H1 (cell line): Measurements from ENCODE around the gene GNB1L. TPM values are rescaled to one million over a fixed set of nuclear protein-coding genes. Genes with fewer than 3 reads are reported as not detected.

ENCODE experiments used
- CTCF ChIA-PET: fragments of 300-600 bp; sonication (Branson Sonifier 250); formaldehyde crosslinking; loops from one replicate; lab custom pipeline; 2021; ENCODE audit not compliant: partially characterized antibody; lab: Charles Lee
- POLR2A ChIA-PET: fragments of 300-600 bp; sonication (Branson Sonifier 250); formaldehyde crosslinking; loops from one replicate; lab custom pipeline; 2021; ENCODE audit warnings: inconsistent platforms; ENCODE audit not compliant: partially characterized antibody; lab: Charles Lee
- DNase-seq, 2 experiments: peaks; one replicate each; pipeline versions ENCODE4 v3.0.0 to v3.0.0-alpha.2; 2010 to 2022; ENCODE audit warnings: low spot score in 2 of 2, low read depth in 1 of 2, mixed read lengths in 1 of 2
- FAIRE-seq: peaks from 2 replicates; lab custom pipeline; 2011; peaks lifted over from hg19 to GRCh38; lab: Jason Lieb, UNC
- H2AFZ ChIP-seq: 2 replicates; pipeline ENCODE4 v1.8.1; 2012; ENCODE audit warnings: low read length, inconsistent platforms
- H2AK5ac ChIP-seq: 2 replicates; pipeline ENCODE4 v1.6.1; 2013; ENCODE audit warnings: low read depth, low read length
- H2BK120ac ChIP-seq: replicated peaks from 2 replicates; pipeline ENCODE3; 2013; ENCODE audit warnings: low read depth, low read length, inconsistent platforms
- H2BK12ac ChIP-seq: 2 replicates; pipeline ENCODE4 v1.6.1; 2013; ENCODE audit warnings: low read depth, low read length
- H2BK15ac ChIP-seq: 2 replicates; pipeline ENCODE4 v1.6.1; 2013; ENCODE audit warnings: low read length
- H2BK20ac ChIP-seq: 2 replicates; pipeline ENCODE4 v1.6.1; 2013; ENCODE audit warnings: low read length
- H2BK5ac ChIP-seq: 2 replicates; pipeline ENCODE4 v1.6.1; 2013; ENCODE audit warnings: low read depth, low read length
- H3K14ac ChIP-seq: 2 replicates; pipeline ENCODE4 v1.6.1; 2013; ENCODE audit warnings: inconsistent platforms; ENCODE audit not compliant: insufficient read length
- H3K18ac ChIP-seq: 2 replicates; pipeline ENCODE4 v1.6.1; 2013; ENCODE audit warnings: low read length; ENCODE audit errors: extremely low read depth
- H3K23ac ChIP-seq: 2 replicates; pipeline ENCODE4 v1.6.1; 2013; ENCODE audit warnings: inconsistent platforms; ENCODE audit not compliant: insufficient read length
- H3K23me2 ChIP-seq: 2 replicates; pipeline ENCODE4 v1.6.1; 2013; ENCODE audit warnings: low read depth, low read length
- H3K27ac ChIP-seq: 2 replicates; pipeline ENCODE4 v1.6.1; 2011; ENCODE audit warnings: low read depth, low read length, inconsistent platforms
- H3K27me3 ChIP-seq, 4 experiments: replicated peaks in 1 of 4; 1 replicate in 1 of 4; 2 replicates in 3 of 4; pipeline versions ENCODE4 v1.6.1 to v1.8.1; 2011 to 2013; ENCODE audit warnings: low read length in 3 of 4, mild to moderate bottlenecking in 3 of 4, inconsistent platforms in 2 of 4, mixed read lengths in 2 of 4, moderate library complexity in 1 of 4; ENCODE audit not compliant: control insufficient read depth in 3 of 4, insufficient read depth in 3 of 4; ENCODE audit errors: extremely low read depth in 1 of 4
- H3K36me3 ChIP-seq, 4 experiments: 2 replicates each; pipeline versions ENCODE4 v1.6.1 to v1.8.1; 2011 to 2013; ENCODE audit warnings: mild to moderate bottlenecking in 4 of 4, low read length in 3 of 4, moderate library complexity in 2 of 4, control low read depth in 1 of 4, inconsistent platforms in 1 of 4; ENCODE audit not compliant: insufficient read depth in 4 of 4, control insufficient read depth in 2 of 4
- H3K4ac ChIP-seq: replicated peaks from 2 replicates; pipeline ENCODE3; 2013; ENCODE audit warnings: low read length, low read depth, mixed read lengths, inconsistent platforms; ENCODE audit not compliant: insufficient read length
- H3K4me1 ChIP-seq, 4 experiments: replicated peaks in 1 of 4; 1 replicate in 1 of 4; 2 replicates in 3 of 4; pipeline versions ENCODE4 v1.6.1 to v1.8.1; 2011 to 2013; ENCODE audit warnings: low read length in 3 of 4, inconsistent platforms in 2 of 4, mixed read lengths in 1 of 4; ENCODE audit not compliant: insufficient read depth in 4 of 4, control insufficient read depth in 3 of 4
- H3K4me2 ChIP-seq, 2 experiments: 2 replicates each; pipeline versions ENCODE4 v1.6.1 to v1.8.1; 2011 to 2013; ENCODE audit warnings: low read depth in 2 of 2, low read length in 2 of 2, control low read depth in 1 of 2, inconsistent platforms in 1 of 2, mild to moderate bottlenecking in 1 of 2; ENCODE audit not compliant: insufficient read depth in 1 of 2
- H3K4me3 ChIP-seq, 4 experiments: fragments of 200-600, 300-600 bp in 1 of 4; sonication (generic), shearing (Covaris generic), sonication (Bioruptor Twin) in 1 of 4; 2 replicates each; pipeline versions ENCODE4 v1.5.1 to v1.8.1; 2011 to 2016; ENCODE audit warnings: low read length in 4 of 4, low read depth in 3 of 4, control low read depth in 2 of 4, inconsistent platforms in 2 of 4, mild to moderate bottlenecking in 2 of 4, mixed read lengths in 1 of 4, moderate library complexity in 1 of 4; ENCODE audit not compliant: insufficient read depth in 2 of 4; ENCODE audit errors: extremely low read depth in 1 of 4
- H3K56ac ChIP-seq: replicated peaks from 2 replicates; pipeline ENCODE3; 2013; ENCODE audit warnings: low read depth, mild to moderate bottlenecking, mixed read lengths, low read length, inconsistent platforms; ENCODE audit not compliant: insufficient read length
- H3K79me1 ChIP-seq: 2 replicates; pipeline ENCODE4 v1.6.1; 2013; ENCODE audit warnings: low read depth, low read length, control low read depth
- H3K79me2 ChIP-seq, 2 experiments: 2 replicates each; pipeline versions ENCODE4 v1.6.1 to v1.8.1; 2012 to 2013; ENCODE audit warnings: low read length in 2 of 2, mild to moderate bottlenecking in 2 of 2, inconsistent platforms in 1 of 2; ENCODE audit not compliant: insufficient read depth in 2 of 2, control insufficient read depth in 1 of 2
- H3K9ac ChIP-seq, 4 experiments: replicated peaks in 1 of 4; 1 replicate in 1 of 4; 2 replicates in 3 of 4; pipeline versions ENCODE4 v1.6.1 to v1.8.1; 2011 to 2013; ENCODE audit warnings: low read depth in 3 of 4, low read length in 3 of 4, control low read depth in 2 of 4, mild to moderate bottlenecking in 2 of 4, moderate library complexity in 2 of 4, inconsistent platforms in 1 of 4; ENCODE audit errors: extremely low read depth in 1 of 4
- H3K9me3 ChIP-seq, 2 experiments: 2 replicates each; pipeline versions ENCODE4 v1.6.1 to v1.8.1; 2012 to 2013; ENCODE audit warnings: mild to moderate bottlenecking in 2 of 2, moderate library complexity in 2 of 2, control low read depth in 1 of 2, inconsistent platforms in 1 of 2, low read depth in 1 of 2, low read length in 1 of 2, mixed read lengths in 1 of 2; ENCODE audit not compliant: insufficient read depth in 2 of 2
- H4K20me1 ChIP-seq, 2 experiments: replicated peaks in 1 of 2; 2 replicates each; pipeline versions ENCODE3 to v1.8.1; 2011 to 2013; ENCODE audit warnings: inconsistent platforms in 2 of 2, low read length in 2 of 2, mild to moderate bottlenecking in 1 of 2; ENCODE audit not compliant: insufficient read depth in 2 of 2, control insufficient read depth in 1 of 2
- H4K5ac ChIP-seq: 2 replicates; pipeline ENCODE4 v1.6.1; 2013; ENCODE audit warnings: low read length, low read depth, mixed read lengths, inconsistent platforms; ENCODE audit not compliant: insufficient read length
- H4K8ac ChIP-seq: 2 replicates; pipeline ENCODE4 v1.8.0; 2013; ENCODE audit warnings: mild to moderate bottlenecking, moderate library complexity, low read length, inconsistent platforms; ENCODE audit not compliant: insufficient read depth; ENCODE audit errors: extremely low read depth
- H4K91ac ChIP-seq: replicated peaks from 2 replicates; pipeline ENCODE3; 2013; ENCODE audit warnings: low read length, mixed read lengths, inconsistent platforms; ENCODE audit not compliant: insufficient read length
- CHD2 ChIP-seq: IDR thresholded peaks from 2 replicates; pipeline ENCODE4 v1.6.1; 2012; ENCODE audit warnings: low read length, improper control_type of control experiment
- NANOG ChIP-seq: IDR thresholded peaks from 2 replicates; pipeline ENCODE4 v1.6.1; 2011; ENCODE audit warnings: low read length, low read depth, mild to moderate bottlenecking, inconsistent platforms; ENCODE audit not compliant: insufficient read depth, poor library complexity, severe bottlenecking
- POLR2AphosphoS5 ChIP-seq: IDR thresholded peaks from 2 replicates; pipeline ENCODE4 v1.6.1; 2011; ENCODE audit warnings: low read depth, low read length
- SIRT6 ChIP-seq: IDR thresholded peaks from one replicate; pipeline ENCODE4 v1.7.1; 2012; ENCODE audit warnings: low read length, inconsistent platforms
- whole genome bisulfite sequencing, 2 experiments: shearing (Covaris generic) in 1 of 2; methylation state at CpG; one replicate each; pipeline versions ENCODE4 v1.1.6 to v1.1.7; 2013 to 2015; ENCODE audit warnings: low lambda C conversion rate in 2 of 2, mixed read lengths in 2 of 2, inconsistent platforms in 1 of 2, low coverage in 1 of 2, missing lambda C conversion rate in 1 of 2; ENCODE audit not compliant: insufficient replicate concordance in 2 of 2, insufficient coverage in 1 of 2, insufficient read length in 1 of 2; ENCODE audit errors: extremely low coverage in 1 of 2, missing lambda C conversion rate in 1 of 2; 5-methylcytosine and 5-hydroxymethylcytosine counted together
- polyA plus RNA-seq, 7 experiments: library from polyadenylated mRNA; depleted of rRNA in 3 of 7; stranded (reverse) in 5 of 7; unstranded in 2 of 7; fragments of >200 nt in 5 of 7; fragments of 200-250 nt in 2 of 7; gene quantifications; 1 replicate in 5 of 7; 2 replicates in 1 of 7; 4 replicates in 1 of 7; pipeline versions ENCODE4 v1.2.1 to v1.2.3, GENCODE V29; 2011 to 2013; ENCODE audit warnings: missing spikeins in 2 of 7, mixed read lengths in 2 of 7
- total RNA-seq: library from RNA; stranded (reverse); fragmentation: NEBNext Ultra II Directional; extraction: Animal tissue kit (Norgen Biotek cat#: 25700); gene quantifications from 2 replicates; pipeline ENCODE4 v1.2.1, GENCODE V29; 2021
- TF ChIP-seq, protein P1 (sequence below): IDR thresholded peaks from 2 replicates; pipeline ENCODE4 v1.6.1; 2012; ENCODE audit warnings: low read length, inconsistent platforms

GNB1L gene
- total and polyA plus RNA-seq, 2 of the 8 experiments (the other 6 are each of a cell fraction or from before 2014, with no cell fraction given): 14.0 to 15.6 TPM

GRCh38 chr22:19766240-19766510, 88.5 kb downstream of the GNB1L start:
- Histone ChIP-seq H3K23me2 (peaks cover 4% of the 10 kb centered on the region; the same call in 1 of the 2 replicates), H2BK20ac (no peak overlapping the region), H3K9me3 (no peaks in the 10 kb centered on the region), H2BK12ac (no peak overlapping the region), H3K27me3 (peaks cover 85 to 98% (median 94%) of the 10 kb centered on the region in 4 experiments), H3K4me2 (peak overlapping the region; percentile 61 to 62), H2AK5ac (no peak overlapping the region), H2AFZ (no peak overlapping the region), H3K14ac (no peak overlapping the region), H4K91ac (no peak overlapping the region), H2BK15ac (no peak overlapping the region), H3K9ac (no peak overlapping the region), H3K27ac (no peak overlapping the region), H3K23ac (no peak overlapping the region), H3K18ac (no peak overlapping the region), H4K5ac (no peak overlapping the region), H3K79me1 (no peaks in the 10 kb centered on the region)
- CTCF ChIA-PET: interaction anchor here (1.0 to 5.6 kb wide), 5 partner anchors 12 to 157 kb away, joined by 3 to 48 read pairs (median 3); no protein-coding TSS in a partner anchor
- DNase-seq: peak in 1 of 2 experiments; percentile 67
- WGBS, 2 experiments: 0% methylated on average over 30 of the region's 36 CpGs; no CpG with 5 or more reads in 1 of the 2 experiments
- TF ChIP-seq, protein P1, sequence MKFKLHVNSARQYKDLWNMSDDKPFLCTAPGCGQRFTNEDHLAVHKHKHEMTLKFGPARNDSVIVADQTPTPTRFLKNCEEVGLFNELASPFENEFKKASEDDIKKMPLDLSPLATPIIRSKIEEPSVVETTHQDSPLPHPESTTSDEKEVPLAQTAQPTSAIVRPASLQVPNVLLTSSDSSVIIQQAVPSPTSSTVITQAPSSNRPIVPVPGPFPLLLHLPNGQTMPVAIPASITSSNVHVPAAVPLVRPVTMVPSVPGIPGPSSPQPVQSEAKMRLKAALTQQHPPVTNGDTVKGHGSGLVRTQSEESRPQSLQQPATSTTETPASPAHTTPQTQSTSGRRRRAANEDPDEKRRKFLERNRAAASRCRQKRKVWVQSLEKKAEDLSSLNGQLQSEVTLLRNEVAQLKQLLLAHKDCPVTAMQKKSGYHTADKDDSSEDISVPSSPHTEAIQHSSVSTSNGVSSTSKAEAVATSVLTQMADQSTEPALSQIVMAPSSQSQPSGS: no peak
- TF ChIP-seq NANOG (no peak), CHD2 (no peak), POLR2AphosphoS5 (no peak), SIRT6 (no peak)
- TF ChIP-seq, all 59 proteins: peak for 0
- Histone ChIP-seq H2BK120ac (no peak overlapping the region), H4K8ac (peak overlapping the region; percentile 40; the same call in 1 of the 2 replicates), H2BK5ac (no peak overlapping the region), H3K79me2 (no peaks in the 10 kb centered on the region), H3K4me1 (peaks cover 0 to 47% (median 32%) of the 10 kb centered on the region in 4 experiments; a peak in 6 of 7 replicates), H3K36me3 (peaks cover 0 to 5% (median 0%) of the 10 kb centered on the region in 4 experiments; a peak in 1 of 8 replicates), H3K4me3 (peak overlapping the region in 1 of 4 experiments; percentile 44; a peak in 2 of 8 replicates), H3K4ac (no peak overlapping the region), H3K56ac (no peak overlapping the region), H4K20me1 (peaks cover 14 to 32% of the 10 kb centered on the region in 2 experiments)
- FAIRE-seq: no peak
- POLR2A ChIA-PET: interaction anchor here (1.6 to 3.1 kb wide), 2 partner anchors 10 to 11 kb away, joined by 4 to 21 read pairs; no protein-coding TSS in a partner anchor
